ENCODE results near the gene CDH26.

- TF ChIP-seq CTCF (optimal IDR thresholded peaks at IDR 0.05 in 1 of 3, IDR thresholded peaks at IDR 0.05 in 1 of 3, conservative IDR thresholded peaks at IDR 0.05 in 1 of 3; ENCODE audit: extremely low read depth in 1 of 3, insufficient read depth in 2 of 3, low read length in 3 of 3) (no peak), EZH2 (IDR thresholded peaks at IDR 0.05; ENCODE audit: low read length) (no peak)
Measured at GRCh38 chr20:60048634-60049521, 90.7 kb downstream of the CDH26 start.

All from keratinocyte (primary cell).